Activated CD4-positive, CD25-positive, alpha-beta regulatory T cell (primary cell): ENCODE data around the gene GCNT4.

Source experiments
- DNase-seq, 4 experiments: peaks; one replicate each; lab custom pipeline; 2025; lab: John Stamatoyannopoulos, UW

The GCNT4 gene

DNA sequence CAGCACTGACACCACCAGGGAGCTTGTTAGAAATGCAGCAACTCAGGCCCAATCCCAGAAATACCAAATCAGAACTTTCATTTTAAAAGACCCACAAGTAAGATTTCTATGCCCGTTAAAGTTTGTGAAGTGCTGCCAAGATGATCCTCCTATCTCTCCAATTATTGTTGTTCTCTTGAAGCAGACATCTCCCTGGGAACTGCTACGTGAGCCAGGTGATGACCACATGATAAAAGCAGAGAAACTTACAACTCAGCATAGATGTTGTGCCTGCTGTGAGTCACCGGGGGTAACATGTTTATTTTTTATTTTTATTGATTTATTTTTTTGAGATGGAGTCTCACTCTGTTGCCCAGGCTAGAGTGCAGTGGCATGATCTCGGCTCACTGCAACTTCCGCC lies 34.4 kb downstream of the GCNT4 start:
- no peak for DNase-seq

DNA sequence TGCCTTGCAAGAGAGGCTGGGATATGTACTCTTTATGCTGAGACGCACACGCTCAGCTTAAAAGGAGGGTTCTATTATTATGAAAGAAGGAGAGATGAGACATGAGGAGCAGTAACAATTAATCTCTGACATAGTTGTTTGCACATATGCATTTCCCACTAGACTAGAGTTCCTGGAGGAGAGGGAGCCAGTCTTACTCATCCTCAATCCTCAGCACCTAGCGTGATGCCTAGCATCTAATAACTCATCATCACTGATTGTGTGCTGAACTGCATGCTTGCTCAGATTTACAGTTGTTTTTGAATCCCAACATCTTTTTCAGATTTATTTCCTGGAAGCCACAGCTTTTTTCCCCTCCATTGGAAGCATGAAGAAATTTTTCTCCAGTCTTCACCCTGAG lies 35.5 kb downstream of the GCNT4 start:
- no peak for DNase-seq

DNA sequence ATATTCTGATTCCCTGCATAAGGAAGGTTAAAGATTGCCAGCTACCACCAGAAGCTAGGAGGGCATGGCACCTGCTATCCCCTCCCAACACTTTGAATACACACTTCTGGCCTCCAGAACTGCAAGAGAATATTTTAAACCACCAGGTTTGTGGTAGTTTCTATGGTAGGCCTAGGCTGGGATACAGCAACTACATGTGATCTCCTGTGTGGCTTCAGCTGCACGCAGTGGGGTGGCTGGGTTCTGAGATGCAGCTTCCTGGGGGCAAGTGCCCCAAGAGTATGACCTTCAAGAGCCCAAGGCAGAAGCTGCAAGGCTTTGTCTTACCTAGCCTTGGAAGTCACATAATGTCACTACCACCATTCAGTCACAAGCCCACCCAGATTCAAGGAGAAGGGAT lies 39.6 kb downstream of the GCNT4 start:
- DNase-seq, result no peak

DNA sequence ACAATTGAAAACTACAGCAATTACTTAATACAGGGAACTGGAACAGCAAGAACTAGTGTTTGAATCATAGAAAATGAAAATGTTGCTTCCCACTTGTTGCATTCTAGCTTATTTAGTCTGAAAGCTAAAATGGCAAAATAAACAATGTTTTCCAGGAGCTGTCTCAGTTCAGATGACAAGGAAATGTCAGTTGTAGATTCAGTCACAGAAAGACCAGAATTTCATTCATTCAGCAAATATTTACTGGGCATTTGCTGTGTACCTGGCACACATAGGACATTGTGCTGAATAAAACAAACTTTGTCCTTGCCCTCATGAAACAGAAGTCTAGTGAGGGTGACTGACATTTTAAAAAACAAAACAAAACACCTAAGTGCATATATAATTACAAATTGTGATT lies 41.5 kb downstream of the GCNT4 start:
- DNase-seq, result no peak

DNA sequence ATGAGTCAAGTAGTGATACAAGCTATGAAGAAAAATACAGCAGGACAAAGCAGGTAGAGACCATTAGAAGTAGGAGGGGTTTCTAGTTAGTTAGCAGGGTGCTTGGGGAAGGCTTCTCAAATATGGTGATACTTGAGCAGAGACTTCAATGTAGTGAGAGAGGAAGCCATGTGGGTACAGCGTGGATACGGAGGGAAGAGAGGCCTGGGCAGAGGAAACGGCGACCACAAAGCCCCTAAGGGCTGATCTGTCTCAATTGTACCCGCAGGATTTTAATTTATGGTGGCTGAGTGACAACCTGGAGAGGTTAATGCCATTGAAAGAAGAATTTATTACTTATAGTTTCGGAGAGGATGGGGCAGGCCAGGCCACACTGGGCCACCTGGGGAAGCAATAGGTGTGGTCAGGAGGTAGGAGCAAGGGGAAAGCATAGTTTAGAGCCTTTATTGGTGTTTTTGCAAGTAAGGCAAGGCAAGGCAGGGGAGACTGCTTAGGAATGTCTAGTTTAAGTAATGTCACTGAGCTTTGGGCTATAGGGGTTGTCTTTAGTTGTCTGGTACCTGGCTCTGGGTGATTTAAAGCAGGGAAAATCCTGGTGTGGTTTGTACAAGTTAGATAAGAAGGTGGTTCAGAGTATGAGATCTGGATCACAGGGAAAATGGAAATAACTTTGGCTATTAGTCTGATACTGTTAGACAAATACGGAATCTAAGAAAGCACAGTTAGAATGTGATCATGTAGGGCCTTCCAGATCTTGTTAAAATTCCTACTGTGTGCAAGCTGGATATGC lies 42.6 kb downstream of the GCNT4 start:
- DNase-seq, result no peak

DNA sequence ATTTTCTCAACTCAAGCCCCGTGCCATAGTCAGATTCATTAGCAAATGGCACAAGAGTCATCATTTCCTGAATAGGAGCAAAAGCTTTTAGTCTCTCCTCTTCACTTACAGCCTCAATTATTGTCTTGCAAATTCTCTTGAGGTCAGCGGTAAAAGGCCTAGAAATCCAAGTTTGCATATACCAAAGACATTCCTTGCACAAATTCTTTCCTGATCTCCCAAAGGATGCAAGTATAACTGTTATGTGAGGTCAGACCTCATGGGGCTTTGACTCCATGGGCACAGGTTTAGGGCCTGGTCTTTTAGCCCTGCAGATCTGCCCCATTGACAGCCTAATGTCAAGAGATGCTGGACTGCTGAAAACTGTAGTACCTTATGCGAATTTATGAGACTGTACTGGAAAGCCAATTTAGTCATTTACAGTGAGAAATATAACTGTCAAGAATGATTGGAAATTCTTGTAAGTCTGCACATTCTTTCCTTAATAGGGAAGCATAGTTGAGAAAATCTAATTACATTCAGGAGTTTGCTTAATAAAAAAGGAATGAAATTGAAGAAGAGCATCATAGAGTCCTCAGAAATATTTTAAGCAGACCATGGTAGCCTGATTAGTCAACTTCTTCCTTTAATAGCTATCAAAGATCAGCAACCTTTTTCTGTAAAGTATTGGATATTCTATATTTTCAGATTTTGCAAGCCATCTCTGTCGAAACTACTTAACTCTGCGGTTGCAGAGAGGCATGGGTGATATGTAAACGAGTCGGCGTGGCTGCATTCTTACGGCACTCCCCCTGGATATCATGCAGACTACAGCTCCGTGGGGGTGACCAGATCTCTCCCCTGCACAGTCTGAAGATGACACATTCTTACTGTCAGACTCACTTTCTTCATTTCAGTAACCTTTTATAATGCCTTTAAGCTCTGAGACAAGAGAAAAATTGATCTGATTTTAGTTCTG lies 45.2 kb downstream of the GCNT4 start:
- no peak for DNase-seq

DNA sequence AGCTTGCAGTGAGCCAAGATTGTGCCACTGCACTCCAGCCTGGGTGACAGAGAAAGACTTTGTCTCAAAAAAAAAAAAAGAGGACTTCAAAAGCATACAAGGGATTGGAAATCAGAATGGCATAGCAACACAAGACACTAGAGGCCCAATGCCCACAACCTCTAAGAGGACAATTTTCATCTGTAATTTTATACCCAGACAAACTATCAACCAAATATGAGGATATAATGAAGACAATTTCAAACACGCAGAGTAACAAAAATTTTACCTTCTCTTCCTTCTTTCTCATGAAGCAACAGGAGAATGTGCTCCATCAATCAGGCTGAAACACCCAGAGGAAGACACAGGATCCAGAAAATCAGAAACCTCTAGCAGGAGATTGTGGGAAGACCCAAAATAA lies 46.8 kb downstream of the GCNT4 start:
- DNase-seq, result no peak
